ENCODE data around the gene GSE1.

GSE1 gene

GRCh38 chr16:85722128-85722893, 109.2 kb downstream of the GSE1 start:
- DNase-seq (ENCODE audit: low read depth in 2 of 2) = no peak

GRCh38 chr16:85724126-85724879, 111.2 kb downstream of the GSE1 start:
- DNase-seq (ENCODE audit: low read depth in 2 of 2) = no peak

DNA sequence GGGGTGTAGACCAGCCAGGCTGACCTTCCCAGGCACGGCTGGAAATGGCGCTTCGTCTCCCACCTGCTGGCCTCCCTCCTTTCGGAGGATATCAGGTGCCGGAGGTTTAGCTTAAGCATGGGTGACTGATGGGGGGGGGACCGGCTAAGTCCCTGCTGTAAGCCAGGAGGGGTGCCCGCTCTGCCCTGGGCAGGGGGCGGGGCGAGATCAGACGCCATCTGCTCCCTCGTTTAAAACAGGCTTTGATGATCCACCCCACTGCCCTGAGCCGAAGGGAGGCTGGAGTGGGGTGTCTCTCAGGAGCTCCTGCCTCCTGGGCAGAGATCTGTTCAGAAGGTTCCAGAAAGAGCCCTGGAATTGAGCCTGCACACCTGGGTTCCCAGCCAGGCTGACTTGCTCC, 111.8 kb downstream of the GSE1 start:
- no peak for DNase-seq (ENCODE audit: low read depth in 2 of 2)
